ENCODE data around the gene CELF6.

DNA sequence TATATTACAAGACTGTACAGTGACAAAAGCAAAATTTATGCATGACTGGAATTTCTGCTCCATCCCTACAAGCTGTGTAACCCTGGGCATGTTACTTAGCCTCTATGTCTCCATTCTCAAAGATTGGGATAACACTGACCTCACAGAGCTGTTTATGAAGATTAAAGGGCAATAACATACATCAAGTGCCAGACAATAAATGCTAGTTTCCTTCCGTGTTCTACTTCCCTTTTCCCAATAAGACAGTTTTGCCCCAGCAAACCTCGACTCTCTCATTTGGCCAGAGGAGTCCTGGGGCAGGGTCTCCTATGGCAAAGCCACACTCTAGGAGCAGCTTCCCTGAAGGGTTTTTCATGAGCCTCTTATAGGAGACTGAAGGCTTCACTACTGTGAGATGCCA is 48.4 kb upstream of the CELF6 start:
- TF ChIP-seq CTCF (IDR thresholded peaks at IDR 0.05), result no peak
- TF ChIP-seq POLR2A (IDR thresholded peaks at IDR 0.05), result no peak

Measured in esophagus squamous epithelium (tissue), 4 donors.